GM19240 (cell line): ENCODE measurements around the gene RXRB.
"Not testable (repeated sequence)": the region's sequence is repeated elsewhere in the genome, so short reads cannot be mapped to it uniquely, and the experiment has no call there.

Experiments used
- DNase-seq: peaks from one replicate; pipeline ENCODE4 v3.0.0; 2011; ENCODE audit warnings: low spot score; ENCODE audit not compliant: insufficient read length

The RXRB gene

GRCh38 chr6:33200219-33201146 lies at the start of gene RXRB, which contains the start of gene SLC39A7:
Gene RXRB (minus strand): TSS chr6:33200665. CDS start chr6:33200476, 189 bp downstream.
Gene SLC39A7 (plus strand): TSS chr6:33200867. CDS start chr6:33201246, 379 bp downstream.
- DNase-seq, result peak; percentile 91

GRCh38 chr6:33249732-33250630 lies 49.5 kb upstream of the RXRB start:
- no peak for DNase-seq

GRCh38 chr6:33248932-33249731 lies 48.7 kb upstream of the RXRB start:
- DNase-seq, result peak; percentile 65

GRCh38 chr6:33248643-33248931 lies 48.1 kb upstream of the RXRB start:
- DNase-seq, result no peak

GRCh38 chr6:33247977-33248642 lies 47.6 kb upstream of the RXRB start:
- peak; percentile 49 for DNase-seq

- DNase-seq, result no peak
Measured at GRCh38 chr6:33243476-33243875, 43.0 kb upstream of the RXRB start.

GRCh38 chr6:33241968-33242367 lies 41.5 kb upstream of the RXRB start:
- no peak for DNase-seq

- no peak for DNase-seq
Measured at GRCh38 chr6:33237741-33238140, 37.3 kb upstream of the RXRB start.

- DNase-seq, result no peak
Measured at GRCh38 chr6:33236852-33237251, 36.4 kb upstream of the RXRB start.

- DNase-seq, result no peak
Measured at GRCh38 chr6:33236328-33236727, 35.9 kb upstream of the RXRB start.

GRCh38 chr6:33235221-33235634 lies 34.8 kb upstream of the RXRB start:
- DNase-seq, result no peak

GRCh38 chr6:33226503-33227120 lies 26.1 kb upstream of the RXRB start:
- not testable (repeated sequence) for DNase-seq

GRCh38 chr6:33217681-33218080 lies 17.2 kb upstream of the RXRB start:
- no peak for DNase-seq

- no peak for DNase-seq
Measured at GRCh38 chr6:33217246-33217645, 16.8 kb upstream of the RXRB start.

GRCh38 chr6:33216117-33216649 lies 15.7 kb upstream of the RXRB start:
- DNase-seq, result no peak

GRCh38 chr6:33215271-33216116 lies 15.0 kb upstream of the RXRB start:
- no peak for DNase-seq

- DNase-seq, result no peak
Measured at GRCh38 chr6:33213989-33214335, 13.5 kb upstream of the RXRB start.

- no peak for DNase-seq
Measured at GRCh38 chr6:33213166-33213988, 12.9 kb upstream of the RXRB start.

- DNase-seq, result no peak
Measured at GRCh38 chr6:33212857-33213165, 12.3 kb upstream of the RXRB start.
